ENCODE measurements around the gene MMS22L. TPM values are rescaled to one million over a fixed set of nuclear protein-coding genes. Genes with fewer than 3 reads are reported as not detected.
"Not testable (repeated sequence)": the region's sequence is repeated elsewhere in the genome, so short reads cannot be mapped to it uniquely, and the experiment has no call there.

The MMS22L gene
- total RNA-seq, 1 experiment from 2014 or later: 52.8 TPM

DNA sequence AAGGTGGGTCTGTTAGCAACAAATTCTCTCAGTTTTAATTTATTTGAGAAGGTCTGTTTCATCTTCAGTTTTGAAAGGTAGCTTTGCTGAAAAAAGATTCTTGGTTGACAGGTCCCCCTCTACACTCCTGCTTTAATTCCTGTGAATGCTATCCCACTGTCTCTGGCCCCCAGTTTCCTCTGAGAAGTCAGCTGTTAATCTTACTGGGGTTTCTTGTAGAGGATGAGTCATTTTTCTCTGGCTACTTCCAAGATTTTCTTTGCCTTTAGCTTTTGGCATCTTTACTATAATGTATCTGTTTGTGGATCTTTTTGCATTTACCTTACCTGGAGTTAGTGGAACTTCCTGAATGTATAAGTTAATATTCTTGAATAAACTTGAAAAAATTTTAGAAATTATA, 122.7 kb downstream of the MMS22L start:
- Histone ChIP-seq H3K56ac (ENCODE audit: insufficient read length, low read depth, low read length) (no peak overlapping the region), H4K8ac (replicated peaks; ENCODE audit: insufficient read length, low read depth, low read length) (no peak overlapping the region), H2BK5ac (ENCODE audit: insufficient read length, low read length) (no peak overlapping the region), H2BK120ac (ENCODE audit: low read depth, low read length, poor library complexity, severe bottlenecking) (no peak overlapping the region), H2BK20ac (ENCODE audit: low read depth, low read length, poor library complexity, severe bottlenecking) (no peak overlapping the region), H3K4ac (ENCODE audit: low read depth, low read length) (no peak overlapping the region), H2BK15ac (ENCODE audit: low read depth, low read length) (no peak overlapping the region), H3K27me3 (ENCODE audit: insufficient read depth, low read length) (no peaks in the 10 kb centered on the region), H3K4me2 (ENCODE audit: insufficient read depth, insufficient read length, low read length) (no peak overlapping the region), H3K23me2 (ENCODE audit: insufficient read length, low read depth, low read length, poor library complexity, severe bottlenecking) (no peaks in the 10 kb centered on the region), H4K5ac (ENCODE audit: insufficient read length, low read depth, low read length) (no peak overlapping the region), H3T11ph (ENCODE audit: low read length) (no peak overlapping the region), H3K14ac (ENCODE audit: insufficient read depth, low read length) (no peak overlapping the region), H3K4me1 (ENCODE audit: insufficient read depth, low read length) (no peaks in the 10 kb centered on the region), H3K79me2 (ENCODE audit: insufficient read depth, low read length) (no peaks in the 10 kb centered on the region), H2AFZ (ENCODE audit: low read length) (no peak overlapping the region), H3K9me3 (ENCODE audit: control insufficient read depth, low read depth, low read length) (no peaks in the 10 kb centered on the region), H4K20me1 (ENCODE audit: control insufficient read depth, insufficient read depth, insufficient read length) (no peaks in the 10 kb centered on the region), H3K27ac (ENCODE audit: insufficient read length, low read depth, low read length) (no peak overlapping the region), H2AK5ac (ENCODE audit: insufficient read length, low read length) (no peak overlapping the region), H3K9ac (ENCODE audit: extremely low read depth, insufficient read length, low read length) (no peak overlapping the region), H2BK12ac (ENCODE audit: insufficient read length, low read depth, low read length) (no peak overlapping the region), H3K79me1 (ENCODE audit: insufficient read depth, low read depth, low read length, poor library complexity, severe bottlenecking) (no peaks in the 10 kb centered on the region), H4K91ac (ENCODE audit: insufficient read length, low read depth, low read length) (no peak overlapping the region), H3K18ac (ENCODE audit: insufficient read length, low read depth, low read length) (no peak overlapping the region), H3K23ac (ENCODE audit: insufficient read length, low read depth, low read length) (no peak overlapping the region)
- H3K4me3 Mint-ChIP-seq: no peak overlapping the region
- H3K27ac Mint-ChIP-seq: no peak overlapping the region
- H3K36me3 Mint-ChIP-seq (ENCODE audit: insufficient read depth in 1 of 3, low read depth in 3 of 3): peaks cover 61 to 67% (median 66%) of the 10 kb centered on the region in 3 experiments
- TF ChIP-seq, protein P1, sequence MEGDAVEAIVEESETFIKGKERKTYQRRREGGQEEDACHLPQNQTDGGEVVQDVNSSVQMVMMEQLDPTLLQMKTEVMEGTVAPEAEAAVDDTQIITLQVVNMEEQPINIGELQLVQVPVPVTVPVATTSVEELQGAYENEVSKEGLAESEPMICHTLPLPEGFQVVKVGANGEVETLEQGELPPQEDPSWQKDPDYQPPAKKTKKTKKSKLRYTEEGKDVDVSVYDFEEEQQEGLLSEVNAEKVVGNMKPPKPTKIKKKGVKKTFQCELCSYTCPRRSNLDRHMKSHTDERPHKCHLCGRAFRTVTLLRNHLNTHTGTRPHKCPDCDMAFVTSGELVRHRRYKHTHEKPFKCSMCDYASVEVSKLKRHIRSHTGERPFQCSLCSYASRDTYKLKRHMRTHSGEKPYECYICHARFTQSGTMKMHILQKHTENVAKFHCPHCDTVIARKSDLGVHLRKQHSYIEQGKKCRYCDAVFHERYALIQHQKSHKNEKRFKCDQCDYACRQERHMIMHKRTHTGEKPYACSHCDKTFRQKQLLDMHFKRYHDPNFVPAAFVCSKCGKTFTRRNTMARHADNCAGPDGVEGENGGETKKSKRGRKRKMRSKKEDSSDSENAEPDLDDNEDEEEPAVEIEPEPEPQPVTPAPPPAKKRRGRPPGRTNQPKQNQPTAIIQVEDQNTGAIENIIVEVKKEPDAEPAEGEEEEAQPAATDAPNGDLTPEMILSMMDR (conservative IDR thresholded peaks at IDR 0.05): no peak
- no peaks in the 10 kb centered on the region for H3K27me3 Mint-ChIP-seq (ENCODE audit: low read depth)
- H3K4me1 Mint-ChIP-seq: no peaks in the 10 kb centered on the region
- no peak for DNase-seq
- H3K9me3 Mint-ChIP-seq: peaks cover 45 to 47% of the 10 kb centered on the region in 2 experiments

DNA sequence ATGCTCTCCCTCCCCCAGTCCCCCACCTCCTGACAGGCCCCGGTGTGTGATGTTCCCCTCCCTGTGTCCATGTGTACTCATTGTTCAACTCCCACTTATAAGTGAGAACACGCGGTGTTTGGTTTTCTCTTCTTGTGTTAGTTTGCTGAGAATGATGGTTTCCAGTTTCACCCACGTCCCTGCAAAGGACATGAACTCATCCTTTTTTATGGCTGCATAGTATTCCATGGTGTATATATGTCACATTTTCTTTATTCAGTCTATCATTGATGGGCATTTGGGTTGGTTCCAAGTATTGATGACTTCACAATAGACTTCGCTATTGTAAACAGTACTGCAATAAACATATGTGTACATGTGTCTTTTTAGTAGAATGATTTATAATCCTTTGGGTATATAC, 127.6 kb downstream of the MMS22L start:
- WGBS (ENCODE audit: extremely low coverage, insufficient read length, low lambda C conversion rate): no CpG with 5 or more reads among the region's 5 CpGs
- not testable (repeated sequence) for H2BK20ac ChIP-seq (ENCODE audit: low read depth, low read length, poor library complexity, severe bottlenecking); H4K8ac ChIP-seq (replicated peaks; ENCODE audit: insufficient read length, low read depth, low read length); H3K56ac ChIP-seq (ENCODE audit: insufficient read length, low read depth, low read length); H2BK120ac ChIP-seq (ENCODE audit: low read depth, low read length, poor library complexity, severe bottlenecking); H3K27ac ChIP-seq (ENCODE audit: insufficient read length, low read depth, low read length); H2BK12ac ChIP-seq (ENCODE audit: insufficient read length, low read depth, low read length); H2AFZ ChIP-seq (ENCODE audit: low read length); H3K4me1 Mint-ChIP-seq; H3K27me3 Mint-ChIP-seq (ENCODE audit: low read depth); H3K14ac ChIP-seq (ENCODE audit: insufficient read depth, low read length); H4K20me1 ChIP-seq (ENCODE audit: control insufficient read depth, insufficient read depth, insufficient read length); H3K4me3 Mint-ChIP-seq; H3K4me2 ChIP-seq (ENCODE audit: insufficient read depth, insufficient read length, low read length); H3K27me3 ChIP-seq (ENCODE audit: insufficient read depth, low read length); H3K79me1 ChIP-seq (ENCODE audit: insufficient read depth, low read depth, low read length, poor library complexity, severe bottlenecking); H3T11ph ChIP-seq (ENCODE audit: low read length); H3K23me2 ChIP-seq (ENCODE audit: insufficient read length, low read depth, low read length, poor library complexity, severe bottlenecking); H3K9ac ChIP-seq (ENCODE audit: extremely low read depth, insufficient read length, low read length); H3K18ac ChIP-seq (ENCODE audit: insufficient read length, low read depth, low read length); H2BK15ac ChIP-seq (ENCODE audit: low read depth, low read length); H3K4ac ChIP-seq (ENCODE audit: low read depth, low read length); H2BK5ac ChIP-seq (ENCODE audit: insufficient read length, low read length); H4K5ac ChIP-seq (ENCODE audit: insufficient read length, low read depth, low read length); H3K4me1 ChIP-seq (ENCODE audit: insufficient read depth, low read length); H3K27ac Mint-ChIP-seq; DNase-seq; H3K23ac ChIP-seq (ENCODE audit: insufficient read length, low read depth, low read length); H3K79me2 ChIP-seq (ENCODE audit: insufficient read depth, low read length); H3K9me3 ChIP-seq (ENCODE audit: control insufficient read depth, low read depth, low read length); H4K91ac ChIP-seq (ENCODE audit: insufficient read length, low read depth, low read length); H2AK5ac ChIP-seq (ENCODE audit: insufficient read length, low read length)
- Mint-ChIP-seq H3K36me3 (ENCODE audit: insufficient read depth in 1 of 3, low read depth in 3 of 3) (peaks cover 42 to 50% (median 50%) of the 10 kb centered on the region in 3 experiments), H3K9me3 (peaks cover 37 to 38% of the 10 kb centered on the region in 2 experiments)

Data from H9 (cell line).